ENCODE measurements around the gene GLUD2. TPM values are rescaled to one million over a fixed set of nuclear protein-coding genes. Genes with fewer than 3 reads are reported as not detected.

The GLUD2 gene
- total RNA-seq, 1 experiment from 2014 or later: 1.0 TPM

- Histone ChIP-seq H3K56ac (ENCODE audit: insufficient read length, low read depth, low read length) (no peak overlapping the region), H3K23me2 (ENCODE audit: insufficient read length, low read depth, low read length, poor library complexity, severe bottlenecking) (no peaks in the 10 kb centered on the region), H3K27me3 (ENCODE audit: insufficient read depth, low read length) (no peaks in the 10 kb centered on the region), H4K5ac (ENCODE audit: insufficient read length, low read depth, low read length) (no peak overlapping the region), H3K9ac (ENCODE audit: extremely low read depth, insufficient read length, low read length) (no peak overlapping the region), H3K4me1 (ENCODE audit: insufficient read depth, low read length) (no peaks in the 10 kb centered on the region), H3K79me2 (ENCODE audit: insufficient read depth, low read length) (no peaks in the 10 kb centered on the region), H3K18ac (ENCODE audit: insufficient read length, low read depth, low read length) (no peak overlapping the region), H2BK5ac (ENCODE audit: insufficient read length, low read length) (no peak overlapping the region), H3K79me1 (ENCODE audit: insufficient read depth, low read depth, low read length, poor library complexity, severe bottlenecking) (no peaks in the 10 kb centered on the region), H3K23ac (ENCODE audit: insufficient read length, low read depth, low read length) (no peak overlapping the region), H3K14ac (ENCODE audit: insufficient read depth, low read length) (no peak overlapping the region), H3K9me3 (ENCODE audit: control insufficient read depth, low read depth, low read length) (no peaks in the 10 kb centered on the region), H2BK15ac (ENCODE audit: low read depth, low read length) (no peak overlapping the region), H4K20me1 (ENCODE audit: control insufficient read depth, insufficient read depth, insufficient read length) (no peaks in the 10 kb centered on the region), H2BK12ac (ENCODE audit: insufficient read length, low read depth, low read length) (no peak overlapping the region), H2AK5ac (ENCODE audit: insufficient read length, low read length) (no peak overlapping the region), H3K27ac (ENCODE audit: insufficient read length, low read depth, low read length) (no peak overlapping the region), H3K4me2 (ENCODE audit: insufficient read depth, insufficient read length, low read length) (no peak overlapping the region), H3K4ac (ENCODE audit: low read depth, low read length) (no peak overlapping the region), H2BK120ac (ENCODE audit: low read depth, low read length, poor library complexity, severe bottlenecking) (no peak overlapping the region), H2BK20ac (ENCODE audit: low read depth, low read length, poor library complexity, severe bottlenecking) (no peak overlapping the region), H2AFZ (ENCODE audit: low read length) (no peak overlapping the region), H4K91ac (ENCODE audit: insufficient read length, low read depth, low read length) (no peak overlapping the region), H4K8ac (replicated peaks; ENCODE audit: insufficient read length, low read depth, low read length) (no peak overlapping the region), H3T11ph (ENCODE audit: low read length) (no peak overlapping the region)
- Mint-ChIP-seq H3K36me3 (ENCODE audit: insufficient read depth in 1 of 3, low read depth in 3 of 3) (no peaks in the 10 kb centered on the region), H3K4me3 (no peak overlapping the region), H3K27me3 (ENCODE audit: low read depth) (0 out of 2 replicates have a peak, but pooled peaks cover 1% of the 10 kb centered on the region), H3K9me3 (peaks cover 29 to 43% of the 10 kb centered on the region in 2 experiments), H3K4me1 (peaks cover 2 to 5% of the 10 kb centered on the region in 2 experiments; a peak in 3 of 4 replicates), H3K27ac (no peak overlapping the region)
- TF ChIP-seq CTCF (conservative IDR thresholded peaks at IDR 0.05): peak; percentile 53
- DNase-seq: no peak
- WGBS (ENCODE audit: extremely low coverage, insufficient read length, low lambda C conversion rate): no CpG with 5 or more reads among the region's 4 CpGs
Observed at GRCh38 chrX:121000589-121000988, 46.8 kb upstream of the GLUD2 start.

Measured in H9 (cell line).